GM18861 (cell line): ENCODE data around the gene MACROD2.
"Not testable (repeated sequence)": the region's sequence is repeated elsewhere in the genome, so short reads cannot be mapped to it uniquely, and the experiment has no call there.

ENCODE experiments used
- ATAC-seq: cut with Tn5 transposase; IDR thresholded peaks from one replicate; pipeline ENCODE4 v1.9.1; 2021; ENCODE audit not compliant: unreplicated experiment

The MACROD2 gene

GRCh38 chr20:13995086-13995665 is at the start of gene MACROD2:
Gene MACROD2, plus strand, starts transcription at chr20:13995516.
- ATAC-seq, result no peak

DNA sequence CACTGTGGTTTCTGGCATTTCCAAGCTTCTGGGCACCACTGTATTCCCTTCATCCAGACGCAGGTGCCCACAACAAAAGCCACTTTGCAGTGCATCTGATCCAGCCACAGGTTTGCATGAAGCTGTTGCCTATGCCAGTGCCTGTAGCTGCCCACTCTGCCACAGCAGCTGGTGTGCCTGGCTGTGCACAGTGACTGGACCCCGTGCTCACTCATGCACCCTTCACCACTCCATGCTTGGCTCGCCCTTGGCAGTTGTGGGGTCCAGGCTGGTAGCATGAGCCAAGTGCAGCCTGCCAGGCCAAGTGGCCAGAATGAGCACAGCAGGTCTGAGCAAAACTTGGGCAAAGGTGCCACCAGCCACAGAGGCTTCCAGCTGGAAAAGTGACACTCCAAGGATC is 47.6 kb upstream of the MACROD2 start:
- no peak for ATAC-seq

GRCh38 chr20:13953227-13953626 is 42.1 kb upstream of the MACROD2 start:
- ATAC-seq, result no peak

DNA sequence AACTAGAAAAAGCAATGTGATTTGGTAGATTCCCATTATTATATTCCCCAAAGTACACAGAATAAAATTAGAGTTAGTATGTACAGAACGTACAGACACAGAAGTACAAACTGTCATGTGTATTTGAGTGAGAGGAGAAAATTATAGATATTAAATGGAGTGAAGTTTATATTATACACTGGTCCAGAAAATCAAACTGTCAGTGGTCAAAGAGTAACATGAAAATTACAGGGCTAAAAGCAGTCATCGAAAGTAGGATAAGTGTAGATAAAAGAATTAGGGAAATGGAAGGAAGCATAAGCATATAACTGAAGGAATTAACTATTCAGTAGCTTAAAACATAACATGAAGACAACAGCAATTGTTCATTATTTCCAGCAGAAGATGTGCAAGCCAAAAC is 35.2 kb upstream of the MACROD2 start:
- ATAC-seq, result no peak

- no peak for ATAC-seq
Measured at GRCh38 chr20:13960525-13960924, 34.8 kb upstream of the MACROD2 start.

- ATAC-seq, result no peak
Measured at GRCh38 chr20:13984211-13984610, 11.1 kb upstream of the MACROD2 start.

DNA sequence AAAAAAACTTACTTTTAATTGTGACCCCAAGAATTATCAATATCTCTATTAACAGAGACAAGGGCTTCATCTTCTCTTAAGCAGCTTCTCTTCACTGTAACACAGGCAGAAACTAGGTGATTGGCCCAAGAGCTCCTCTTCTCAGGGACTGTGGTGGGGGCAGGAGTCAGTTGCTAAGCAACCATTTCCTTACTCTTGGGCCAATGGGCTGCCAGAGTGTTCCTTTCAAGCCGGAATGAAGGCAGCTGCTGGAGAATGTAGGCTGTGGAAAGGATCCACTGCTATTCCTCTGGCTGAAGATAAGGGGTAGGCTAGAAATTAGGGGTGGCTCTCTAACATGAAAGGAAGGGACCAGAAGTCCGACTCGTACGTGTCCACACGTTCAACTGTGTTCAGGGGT is 4.9 kb upstream of the MACROD2 start, which contains the start of gene SEL1L2:
TSS of gene SEL1L2 (minus strand) at position 150 of the 400 bp plus-strand sequence. CDS start at position 70, 80 bp downstream.
- ATAC-seq, result no peak

- ATAC-seq, result no peak
Measured at GRCh38 chr20:13991311-13991710, 4.0 kb upstream of the MACROD2 start.

DNA sequence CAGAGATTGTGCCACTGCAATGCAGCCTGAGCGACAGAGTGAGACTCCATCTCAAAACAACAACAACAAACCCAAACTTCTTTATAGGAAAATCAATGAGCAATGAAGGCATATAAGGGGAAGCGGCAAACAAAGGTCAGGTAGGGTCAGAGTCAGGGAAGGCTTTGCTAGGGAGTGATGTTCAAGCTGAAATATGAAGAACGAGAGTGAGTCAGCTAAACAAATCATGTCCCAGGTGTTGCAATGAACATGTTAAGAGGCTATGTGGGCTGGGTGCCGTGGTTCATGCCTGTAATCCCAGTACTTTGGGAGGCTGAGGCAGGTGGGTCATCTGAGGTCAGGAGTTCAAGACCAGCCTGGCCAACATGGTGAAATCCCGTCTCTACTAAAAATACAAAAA is 3.4 kb upstream of the MACROD2 start:
- not testable (repeated sequence) for ATAC-seq

- ATAC-seq, result no peak
Measured at GRCh38 chr20:13995841-13996240, 525 bp downstream of the MACROD2 start.

DNA sequence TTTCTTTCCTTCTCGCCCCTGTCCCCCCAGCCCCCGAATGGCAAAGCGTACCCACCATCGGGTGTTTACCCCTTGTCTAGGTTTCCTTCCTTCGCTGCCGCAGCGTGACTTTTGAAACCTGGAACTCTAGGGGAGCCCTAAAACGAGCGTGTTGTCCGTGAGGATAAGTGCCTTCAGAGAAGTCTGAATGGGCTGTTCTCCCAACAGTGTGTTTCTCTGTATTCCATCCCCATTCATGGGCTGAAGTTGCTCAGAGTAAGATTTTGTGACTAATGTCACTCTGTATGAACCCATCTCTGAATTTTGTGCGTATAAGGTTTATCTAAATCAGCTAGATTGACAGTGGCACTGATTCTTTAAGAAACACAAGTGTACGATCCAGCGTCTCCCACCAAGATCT is 949 bp downstream of the MACROD2 start:
- ATAC-seq, result no peak

DNA sequence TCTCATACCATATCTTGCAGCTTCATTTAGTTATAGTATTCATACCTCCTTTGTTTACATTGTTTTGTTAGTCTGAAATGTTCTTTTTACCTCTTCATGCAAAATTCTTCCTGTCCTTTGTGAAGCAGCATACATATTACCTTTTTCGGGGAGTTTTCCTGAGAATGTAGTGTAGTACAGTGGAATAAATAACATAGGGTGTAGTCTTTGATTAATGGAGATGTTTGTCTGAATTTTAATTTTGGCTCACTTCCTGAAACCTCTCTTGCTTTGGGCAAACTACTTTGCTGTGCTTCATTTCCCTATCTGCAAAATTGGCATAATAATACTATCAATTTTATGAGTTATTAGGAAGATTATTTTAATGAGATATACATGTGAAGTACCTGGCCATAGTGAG is 5.6 kb downstream of the MACROD2 start:
- no peak for ATAC-seq

DNA sequence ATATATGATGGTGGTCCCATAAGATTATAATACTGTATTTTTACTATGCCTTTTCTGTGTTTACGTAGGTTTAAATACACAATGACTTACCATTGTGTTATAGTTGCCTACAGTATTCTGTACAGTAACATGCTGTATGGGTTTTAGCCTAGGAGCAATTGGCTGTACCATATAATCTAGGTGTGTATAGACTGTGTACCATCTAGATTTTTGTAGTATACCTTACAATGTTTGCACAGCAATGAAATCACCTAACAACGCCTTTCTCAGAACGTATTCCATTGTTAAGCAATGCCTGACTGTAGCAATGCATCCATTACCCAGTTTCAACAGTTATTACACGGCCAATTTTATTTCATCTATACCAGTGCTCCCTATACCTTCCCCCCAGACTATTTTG is 10.7 kb downstream of the MACROD2 start:
- ATAC-seq, result no peak

- no peak for ATAC-seq
Measured at GRCh38 chr20:14009208-14009607, 13.9 kb downstream of the MACROD2 start.

- ATAC-seq, result no peak
Measured at GRCh38 chr20:14012671-14013070, 17.4 kb downstream of the MACROD2 start.

- no peak for ATAC-seq
Measured at GRCh38 chr20:14030991-14031390, 35.7 kb downstream of the MACROD2 start.

DNA sequence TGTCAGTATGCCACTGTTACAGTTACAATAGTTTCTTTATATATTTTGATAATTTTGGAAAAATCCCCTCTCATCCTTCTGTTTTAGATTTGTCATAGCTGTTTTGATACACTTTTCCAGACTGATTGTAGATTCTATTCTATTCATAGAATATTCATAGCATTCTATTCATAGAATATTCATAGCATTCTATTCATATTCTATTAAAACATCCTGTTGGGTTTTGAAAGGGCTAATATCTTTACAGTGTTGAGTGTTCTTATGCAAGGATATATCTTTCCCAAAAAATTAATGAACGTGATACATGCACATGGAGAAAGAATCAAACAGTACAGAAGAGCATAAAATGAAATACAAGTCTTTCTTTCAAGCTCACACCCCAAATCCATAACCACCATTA is 38.0 kb downstream of the MACROD2 start:
- no peak for ATAC-seq

GRCh38 chr20:14036567-14036966 is 41.3 kb downstream of the MACROD2 start:
- ATAC-seq, result no peak

DNA sequence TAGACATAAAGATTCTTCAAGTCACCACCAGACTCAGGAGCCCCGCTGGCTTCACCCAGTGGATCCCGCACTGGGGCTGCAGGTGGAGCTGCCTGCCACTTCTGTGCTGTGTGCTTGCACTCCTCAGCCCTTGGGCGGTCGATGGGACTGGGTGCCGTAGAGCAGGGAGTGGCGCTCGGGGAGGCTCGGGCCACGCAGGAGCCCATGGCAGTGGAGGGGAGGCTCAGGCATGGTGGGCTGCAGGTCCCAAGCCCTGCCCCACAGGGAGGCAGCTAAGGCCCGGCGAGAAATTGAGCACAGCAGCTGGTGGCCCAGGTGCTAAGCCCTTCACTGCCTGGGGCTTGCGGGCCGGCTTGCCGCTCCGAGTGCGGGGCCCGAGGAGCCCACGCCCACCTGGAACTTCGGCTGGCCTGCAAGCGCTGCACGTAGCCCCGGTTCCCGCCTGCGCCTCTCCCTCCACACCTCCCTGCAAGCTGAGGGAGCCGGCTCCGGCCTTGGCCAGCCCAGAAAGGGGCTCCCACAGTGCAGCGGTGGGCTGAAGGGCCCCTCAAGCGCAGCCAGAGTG is 49.5 kb downstream of the MACROD2 start:
- not testable (repeated sequence) for ATAC-seq

GRCh38 chr20:14046534-14046933 is 51.2 kb downstream of the MACROD2 start:
- no peak for ATAC-seq

DNA sequence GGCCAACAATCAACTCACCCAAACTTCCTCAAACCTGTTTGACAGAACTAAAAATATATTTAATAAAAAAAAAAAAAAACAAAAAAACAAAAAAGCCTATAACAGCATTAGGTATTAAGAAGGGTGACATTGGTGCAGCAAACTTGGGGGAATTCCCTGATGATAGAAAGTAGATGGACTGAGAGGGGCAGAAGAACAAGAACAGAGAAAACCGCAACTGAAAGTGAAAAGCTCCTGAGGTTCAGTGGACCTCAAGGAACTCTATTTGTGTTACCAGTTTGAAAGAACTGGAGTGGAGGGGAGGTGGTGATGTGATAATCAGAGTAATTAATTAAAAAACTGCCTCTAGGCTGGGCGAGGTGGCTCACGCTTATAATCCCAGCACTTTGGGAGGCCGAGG is 53.8 kb downstream of the MACROD2 start:
- peak; percentile 56 for ATAC-seq

DNA sequence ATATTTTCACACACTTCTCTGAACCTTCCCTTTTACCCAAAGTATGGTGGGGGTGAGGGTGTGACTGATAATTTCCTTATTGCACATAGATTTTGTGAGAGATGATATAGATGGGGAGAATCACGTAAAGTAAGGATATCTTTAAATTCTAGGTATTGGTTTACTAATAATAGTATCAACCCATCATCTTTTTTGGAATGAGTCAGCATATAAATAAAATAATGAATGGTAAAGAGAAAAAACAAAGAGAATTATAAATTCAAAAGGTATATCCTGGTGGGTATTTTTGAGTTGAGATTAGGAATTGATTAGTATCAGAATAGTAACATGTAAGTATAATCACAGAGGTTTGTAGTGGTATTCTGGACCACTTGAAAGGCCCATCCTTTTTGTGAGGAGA is 56.1 kb downstream of the MACROD2 start:
- ATAC-seq, result no peak

- ATAC-seq, result peak; percentile 42
Measured at GRCh38 chr20:14055127-14055742, 59.9 kb downstream of the MACROD2 start.
